K562 (cell line): Measurements from ENCODE around the gene VARS1. TPM values are rescaled to one million over a fixed set of nuclear protein-coding genes. Genes with fewer than 3 reads are reported as not detected.
A peak's percentile ranks its signal among the peaks of the same experiment; 100 is the strongest.

ENCODE experiments used
- ARHGAP35 ChIP-seq: fragments of 450-650 bp; IDR thresholded peaks from 2 replicates; pipeline ENCODE4 v1.6.1; 2018; ENCODE audit not compliant: partially characterized antibody
- ARID4B ChIP-seq: sonication (generic); formaldehyde crosslinking; IDR thresholded peaks from 2 replicates; pipeline ENCODE4 v1.8.0; 2022; ENCODE audit warnings: mild to moderate bottlenecking, missing genetic modification reagents
- CBFA2T2 ChIP-seq: fragments of 450-650 bp; conservative IDR thresholded peaks from 2 replicates; pipeline ENCODE4 v1.6.1; 2017; ENCODE audit warnings: mild to moderate bottlenecking
- CHD1 ChIP-seq: fragments of 200-600 bp; sonication (generic); IDR thresholded peaks from one replicate; pipeline ENCODE4 v1.6.1; 2012; ENCODE audit warnings: mild to moderate bottlenecking, moderate library complexity, low read length, inconsistent platforms
- CREM ChIP-seq: IDR thresholded peaks from 2 replicates; pipeline ENCODE4 v1.6.1; 2014; ENCODE audit warnings: antibody characterized with exemption, low read depth
- DPF2 ChIP-seq: fragments of 450-650 bp; IDR thresholded peaks from 2 replicates; pipeline ENCODE4 v1.6.1; 2016
- FOXA1 ChIP-seq: fragments of 450-650 bp; IDR thresholded peaks from 2 replicates; pipeline ENCODE4 v1.6.1; 2016; ENCODE audit warnings: mild to moderate bottlenecking, borderline replicate concordance
- GATAD2B ChIP-seq: fragments of 450-650 bp; IDR thresholded peaks from 2 replicates; pipeline ENCODE4 v1.6.1; 2017; ENCODE audit warnings: mild to moderate bottlenecking, borderline replicate concordance
- HCFC1 ChIP-seq: IDR thresholded peaks from 2 replicates; pipeline ENCODE4 v1.6.1; 2012; ENCODE audit warnings: low read depth, low read length, improper control_type of control experiment
- IRF2 ChIP-seq: sonication (generic); formaldehyde crosslinking; IDR thresholded peaks from 2 replicates; pipeline ENCODE4 v1.8.1; 2022; ENCODE audit warnings: mild to moderate bottlenecking, missing genetic modification reagents
- KAT2B ChIP-seq: IDR thresholded peaks from one replicate; pipeline ENCODE4 v1.6.1; 2012; ENCODE audit warnings: low read depth, mild to moderate bottlenecking, control low read depth, inconsistent platforms, low read length, moderate library complexity
- MCM2 ChIP-seq: fragments of 450-650 bp; IDR thresholded peaks from 2 replicates; pipeline ENCODE4 v1.6.1; 2017; ENCODE audit warnings: low read depth, mild to moderate bottlenecking
- MEF2A ChIP-seq: IDR thresholded peaks from 2 replicates; pipeline ENCODE4 v1.6.1; 2011; ENCODE audit warnings: low read depth, mild to moderate bottlenecking, low read length, moderate library complexity; ENCODE audit not compliant: control insufficient read depth
- MTA1 ChIP-seq: fragments of 450-650 bp; IDR thresholded peaks from 2 replicates; pipeline ENCODE4 v1.6.1; 2017; ENCODE audit warnings: borderline replicate concordance
- MYBL2 ChIP-seq, 2 experiments: fragments of 450-650 bp in 1 of 2; sonication (generic) in 1 of 2; formaldehyde crosslinking in 1 of 2; IDR thresholded peaks; 2 replicates each; pipeline versions ENCODE4 v1.6.1 to v1.8.1; 2017 to 2022; ENCODE audit warnings: borderline replicate concordance in 1 of 2, inconsistent platforms in 1 of 2, low read depth in 1 of 2, mild to moderate bottlenecking in 1 of 2, missing genetic modification reagents in 1 of 2, moderate library complexity in 1 of 2
- NONO ChIP-seq, 2 experiments: fragments of 200-400 bp in 1 of 2; fragments of 450-650 bp in 1 of 2; formaldehyde crosslinking in 1 of 2; IDR thresholded peaks; 2 replicates each; pipeline ENCODE4 v1.6.1; 2017; ENCODE audit warnings: low read depth in 2 of 2, mild to moderate bottlenecking in 2 of 2, moderate library complexity in 2 of 2, low read length in 1 of 2
- PTTG1 ChIP-seq: fragments of 450-650 bp; IDR thresholded peaks from 2 replicates; pipeline ENCODE4 v1.6.1; 2016; ENCODE audit warnings: low read depth, mild to moderate bottlenecking, missing genetic modification characterization, missing compliant biosample characterization
- ZC3H11A ChIP-seq: IDR thresholded peaks from 2 replicates; pipeline ENCODE4 v1.6.1; 2012; ENCODE audit warnings: low read depth, low read length, improper control_type of control experiment
- ZNF232 ChIP-seq: sonication (generic); formaldehyde crosslinking; IDR thresholded peaks from 2 replicates; pipeline ENCODE4 v1.8.0; 2022; ENCODE audit warnings: mild to moderate bottlenecking, missing genetic modification reagents
- ZNF253 ChIP-seq: fragments of 250-450 bp; sonication (Bioruptor Pico); conservative IDR thresholded peaks from 2 replicates; pipeline ENCODE4 v1.6.1; 2021; ENCODE audit warnings: mild to moderate bottlenecking
- ZNF586 ChIP-seq: fragments of 450-650 bp; formaldehyde crosslinking; conservative IDR thresholded peaks from 2 replicates; pipeline ENCODE4 v1.4.0; 2020; ENCODE audit warnings: mild to moderate bottlenecking, moderate library complexity
- ZSCAN32 ChIP-seq: fragments of 450-650 bp; formaldehyde crosslinking; IDR thresholded peaks from 2 replicates; pipeline ENCODE4 v1.4.0; 2020; ENCODE audit warnings: mild to moderate bottlenecking, moderate library complexity
- polyA plus RNA-seq, 8 experiments: library from polyadenylated mRNA; depleted of rRNA in 4 of 8; stranded (reverse) in 5 of 8; unstranded in 3 of 8; fragments of >200 nt; fragmentation: Nextera tagmentation in 2 of 8; fragmentation: Illumina TruSeq in 1 of 8; extraction: Ambion mirVana in 2 of 8; extraction: Trizol in 1 of 8; gene quantifications; 2 replicates each; pipeline versions ENCODE4 v1.2.1 to v1.2.3, GENCODE V29; 2011 to 2014; ENCODE audit warnings: inconsistent platforms in 1 of 8, missing spikeins in 1 of 8
- total RNA-seq, 7 experiments: library from RNA; depleted of rRNA in 6 of 7; stranded (reverse); fragments of >200 nt in 6 of 7; fragmentation: Illumina TruSeq in 2 of 7; extraction: Trizol in 2 of 7; gene quantifications; 2 replicates each; pipeline versions ENCODE4 v1.2.1 to v1.2.3, GENCODE V29; 2011 to 2021; ENCODE audit warnings: low replicate concordance in 1 of 7
- TF ChIP-seq, protein P1 (sequence below): sonication (generic); formaldehyde crosslinking; IDR thresholded peaks from 2 replicates; pipeline ENCODE4 v1.8.1; 2022; ENCODE audit warnings: missing genetic modification reagents
- TF ChIP-seq, protein P2 (sequence below), 2 experiments: fragments of 250-450 bp in 1 of 2; fragments of 450-650 bp in 1 of 2; sonication (Bioruptor Pico) in 1 of 2; IDR thresholded peaks; 2 replicates each; pipeline versions ENCODE4 v1.6.1 to v1.8.0; 2016 to 2021; ENCODE audit warnings: mild to moderate bottlenecking in 2 of 2, moderate library complexity in 2 of 2, missing compliant biosample characterization in 1 of 2, missing genetic modification characterization in 1 of 2

VARS1 gene
- total and polyA plus RNA-seq, 9 of the 15 experiments (the other 6 are each of a cell fraction or from before 2014, with no cell fraction given) = 2.9 to 488 (median 130) TPM

DNA sequence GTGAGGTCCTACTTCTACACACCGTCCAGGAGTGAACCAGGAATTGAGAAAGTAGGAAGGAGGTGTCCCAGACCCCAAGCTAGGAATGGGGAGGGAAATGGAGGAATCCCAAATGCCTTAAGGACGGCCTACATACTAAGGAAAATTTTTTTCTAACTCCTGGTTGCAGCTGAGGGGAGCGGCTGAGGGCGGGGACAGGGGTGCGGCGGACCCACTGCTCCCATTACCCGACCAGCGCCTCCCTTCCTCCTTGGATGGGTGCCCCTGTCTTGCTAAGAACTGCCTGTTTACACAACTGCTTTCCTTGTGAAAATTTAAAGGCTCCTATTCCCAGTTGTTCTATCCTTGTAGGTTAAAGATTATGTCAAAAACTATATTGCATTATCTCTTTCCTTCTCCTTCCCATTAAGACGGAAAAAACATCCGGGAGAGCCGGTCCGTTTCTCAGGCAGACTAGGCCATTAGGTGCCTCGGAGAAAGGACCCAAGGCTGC, 31.3 kb upstream of the VARS1 start (continued):
- TF ChIP-seq, protein P1, sequence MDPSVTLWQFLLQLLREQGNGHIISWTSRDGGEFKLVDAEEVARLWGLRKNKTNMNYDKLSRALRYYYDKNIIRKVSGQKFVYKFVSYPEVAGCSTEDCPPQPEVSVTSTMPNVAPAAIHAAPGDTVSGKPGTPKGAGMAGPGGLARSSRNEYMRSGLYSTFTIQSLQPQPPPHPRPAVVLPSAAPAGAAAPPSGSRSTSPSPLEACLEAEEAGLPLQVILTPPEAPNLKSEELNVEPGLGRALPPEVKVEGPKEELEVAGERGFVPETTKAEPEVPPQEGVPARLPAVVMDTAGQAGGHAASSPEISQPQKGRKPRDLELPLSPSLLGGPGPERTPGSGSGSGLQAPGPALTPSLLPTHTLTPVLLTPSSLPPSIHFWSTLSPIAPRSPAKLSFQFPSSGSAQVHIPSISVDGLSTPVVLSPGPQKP (CRISPR knock-in tag) = no peak
- TF ChIP-seq CBFA2T2 = no peak
- TF ChIP-seq MCM2 = no peak
- TF ChIP-seq HCFC1 = peak; percentile 57
- no peak for TF ChIP-seq FOXA1
- TF ChIP-seq ZNF586 (CRISPR knock-in tag) = no peak
- TF ChIP-seq IRF2 (CRISPR knock-in tag) = no peak
- no peak for TF ChIP-seq MEF2A
- peak; percentile 87; the same call in 1 of the 2 replicates for TF ChIP-seq MTA1
- no peak for TF ChIP-seq CHD1
- TF ChIP-seq MYBL2 (IDR thresholded peaks at IDR 0.05; ENCODE audit: low read depth) = no peak
- no peak for TF ChIP-seq MYBL2 (CRISPR knock-in tag; IDR thresholded peaks at IDR 0.05; ENCODE audit: borderline replicate concordance)
- peak; percentile 48 for TF ChIP-seq KAT2B
- no peak for TF ChIP-seq ZC3H11A
- TF ChIP-seq ZNF232 (CRISPR knock-in tag) = no peak
- no peak; the same call in 1 of the 2 replicates for TF ChIP-seq CREM
- TF ChIP-seq ZNF253 (CRISPR knock-in tag) = no peak
- TF ChIP-seq, protein P2, sequence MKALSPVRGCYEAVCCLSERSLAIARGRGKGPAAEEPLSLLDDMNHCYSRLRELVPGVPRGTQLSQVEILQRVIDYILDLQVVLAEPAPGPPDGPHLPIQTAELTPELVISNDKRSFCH (CRISPR knock-in tag; IDR thresholded peaks at IDR 0.05) = no peak
- TF ChIP-seq, protein P2 (tag; IDR thresholded peaks at IDR 0.05) = 0 out of 2 replicates have a peak, but pooled peaks have one; percentile 45
- TF ChIP-seq ZSCAN32 (CRISPR knock-in tag) = peak; percentile 84; the same call in 1 of the 2 replicates
- peak; percentile 90 for TF ChIP-seq ARID4B (CRISPR knock-in tag)
- no peak for TF ChIP-seq DPF2
- no peak for TF ChIP-seq ARHGAP35
- no peak for TF ChIP-seq PTTG1 (tag)
- no peak for TF ChIP-seq NONO (IDR thresholded peaks at IDR 0.05; ENCODE audit: low read depth in 2 of 2, low read length in 1 of 2)
- TF ChIP-seq GATAD2B = no peak
